ENCODE results near the gene ZBTB20.

- TF ChIP-seq CTCF (IDR thresholded peaks at IDR 0.05): no peak
- TF ChIP-seq POLR2A (IDR thresholded peaks at IDR 0.05): no peak
These were observed 538.8 kb downstream of the ZBTB20 start for GRCh38 chr3:114608293-114608692.
